Endothelial cell of umbilical vein (primary cell): ENCODE data around the gene NHSL2. TPM values are rescaled to one million over a fixed set of nuclear protein-coding genes. Genes with fewer than 3 reads are reported as not detected.

Source experiments
- BruUV-seq: library from RNA; stranded (reverse); fragments of 400-500 nt; replicated peaks from 2 replicates; lab custom pipeline; 2021; lab: Mats Ljungman, UMichigan
- CTCF ChIA-PET: fragments of 300-600, 350-600 bp; sonication (Branson Sonifier 250); formaldehyde crosslinking; loops from one replicate; lab custom pipeline; 2021; ENCODE audit warnings: antibody characterized with exemption, inconsistent platforms; lab: Charles Lee
- POLR2A ChIA-PET: fragments of 300-600, 350-600 bp; sonication (Branson Sonifier 250); formaldehyde crosslinking; loops from one replicate; lab custom pipeline; 2021; ENCODE audit warnings: antibody characterized with exemption, inconsistent platforms; lab: Charles Lee
- DNase-seq: peaks from one replicate; pipeline ENCODE4 v3.0.0-alpha.2; 2011; ENCODE audit warnings: low read depth, low spot score
- FAIRE-seq: peaks from 2 replicates; lab custom pipeline; 2011; peaks lifted over from hg19 to GRCh38; lab: Jason Lieb, UNC
- H2AFZ ChIP-seq: 2 replicates; pipeline ENCODE4 v1.6.0; 2012; ENCODE audit warnings: low read depth, low read length, control low read depth, inconsistent platforms
- H3K27ac ChIP-seq: 2 replicates; pipeline ENCODE4 v1.5.1; 2011; ENCODE audit warnings: low read depth, mild to moderate bottlenecking, control low read depth, low read length, moderate library complexity; ENCODE audit not compliant: insufficient read depth
- H3K27me3 ChIP-seq, 2 experiments: 2 replicates each; pipeline versions ENCODE4 v1.6.0 to v1.6.1; 2011; ENCODE audit warnings: low read length in 2 of 2, mixed read lengths in 1 of 2; ENCODE audit not compliant: control insufficient read depth in 2 of 2, insufficient read depth in 2 of 2
- H3K36me3 ChIP-seq, 2 experiments: 2 replicates in 1 of 2; 3 replicates in 1 of 2; pipeline ENCODE4 v1.5.1; 2011; ENCODE audit warnings: low read length in 2 of 2, mild to moderate bottlenecking in 1 of 2, moderate library complexity in 1 of 2; ENCODE audit not compliant: control insufficient read depth in 2 of 2, insufficient read depth in 2 of 2; ENCODE audit errors: extremely low read depth in 1 of 2
- H3K4me1 ChIP-seq: 3 replicates; pipeline ENCODE4 v1.5.1; 2011; ENCODE audit warnings: mild to moderate bottlenecking, low read length; ENCODE audit not compliant: control insufficient read depth, insufficient read depth; ENCODE audit errors: extremely low read depth
- H3K4me2 ChIP-seq: 2 replicates; pipeline ENCODE4 v1.6.1; 2011; ENCODE audit warnings: low read length, control low read depth, mixed read lengths; ENCODE audit not compliant: insufficient read depth
- H3K4me3 ChIP-seq, 3 experiments: fragments of 200-600 bp in 1 of 3; sonication (generic), shearing (Covaris generic) in 1 of 3; replicated peaks in 1 of 3; 2 replicates each; pipeline ENCODE4 v1.5.1; 2011 to 2016; ENCODE audit warnings: control low read depth in 3 of 3, low read length in 3 of 3, mild to moderate bottlenecking in 2 of 3, inconsistent platforms in 1 of 3, low read depth in 1 of 3, moderate library complexity in 1 of 3; ENCODE audit not compliant: insufficient read depth in 1 of 3
- H3K79me2 ChIP-seq: 2 replicates; pipeline ENCODE4 v1.6.0; 2012; ENCODE audit warnings: low read length, inconsistent platforms; ENCODE audit not compliant: control insufficient read depth, insufficient read depth
- H3K9ac ChIP-seq: replicated peaks from 2 replicates; pipeline ENCODE3; 2011; ENCODE audit warnings: low read length, control low read depth; ENCODE audit not compliant: insufficient read depth; ENCODE audit errors: extremely low read depth
- H3K9me1 ChIP-seq: replicated peaks from 3 replicates; pipeline ENCODE4 v1.6.0; 2011; ENCODE audit warnings: mild to moderate bottlenecking, low read length; ENCODE audit not compliant: control insufficient read depth, insufficient read depth; ENCODE audit errors: extremely low read depth
- H3K9me3 ChIP-seq: replicated peaks from 2 replicates; pipeline ENCODE4 v1.5.1; 2012; ENCODE audit warnings: low read length, inconsistent platforms; ENCODE audit not compliant: control insufficient read depth, insufficient read depth
- H4K20me1 ChIP-seq: replicated peaks from 2 replicates; pipeline ENCODE3; 2011; ENCODE audit warnings: mild to moderate bottlenecking, low read length; ENCODE audit not compliant: control insufficient read depth, insufficient read depth; ENCODE audit errors: extremely low read depth
- CTCF ChIP-seq, 2 donors: IDR thresholded peaks; 1 replicate in 1 of 2; 2 replicates in 1 of 2; pipeline ENCODE4 v1.5.1; 2011; ENCODE audit warnings: low read length in 2 of 2, mild to moderate bottlenecking in 2 of 2, moderate library complexity in 2 of 2, control low read depth in 1 of 2, inconsistent platforms in 1 of 2, low read depth in 1 of 2; ENCODE audit not compliant: insufficient read depth in 1 of 2; ENCODE audit errors: extremely low read depth in 1 of 2
- FOS ChIP-seq: IDR thresholded peaks from 2 replicates; pipeline ENCODE4 v1.6.1; 2011; ENCODE audit warnings: mild to moderate bottlenecking, low read length, moderate library complexity, borderline replicate concordance; ENCODE audit not compliant: insufficient read depth
- JUN ChIP-seq: IDR thresholded peaks from 2 replicates; pipeline ENCODE4 v1.6.1; 2011; ENCODE audit warnings: borderline replicate concordance, low read depth; ENCODE audit not compliant: insufficient read length, insufficient read depth
- MYC ChIP-seq: IDR thresholded peaks from one replicate; pipeline ENCODE4 v1.6.1; 2011; ENCODE audit warnings: mild to moderate bottlenecking, low read depth, low read length
- dilution Hi-C: fragments of 300-500 bp; cut with MboI; formaldehyde crosslinking; loops from one replicate; pipeline ENCODE4 v1.15.0; 2019; ENCODE audit warnings: low sequenced_read_pairs; ENCODE audit not compliant: extremely low pct_ligation_motif_present
- intact Hi-C: fragments of 100-400 bp; cut with micrococcal nuclease; formaldehyde crosslinking; loops from one replicate; pipeline ENCODE4 v1.10.0; 2022
- polyA plus RNA-seq, 4 experiments: library from polyadenylated mRNA; depleted of rRNA in 3 of 4; stranded (reverse) in 3 of 4; unstranded in 1 of 4; fragments of >200 nt; gene quantifications; 2 replicates each; pipeline versions ENCODE4 v1.2.1 to v1.2.3, GENCODE V29; 2011 to 2012; ENCODE audit warnings: missing spikeins in 1 of 4
- total RNA-seq: library from RNA; stranded (reverse); gene quantifications from 2 replicates; pipeline ENCODE4 v1.2.3, GENCODE V29; 2021

NHSL2 gene
- total and polyA plus RNA-seq, 2 donors (not counting 3 experiments of a cell fraction or from before 2014, with no cell fraction given): 23.5 to 49.9 TPM

DNA sequence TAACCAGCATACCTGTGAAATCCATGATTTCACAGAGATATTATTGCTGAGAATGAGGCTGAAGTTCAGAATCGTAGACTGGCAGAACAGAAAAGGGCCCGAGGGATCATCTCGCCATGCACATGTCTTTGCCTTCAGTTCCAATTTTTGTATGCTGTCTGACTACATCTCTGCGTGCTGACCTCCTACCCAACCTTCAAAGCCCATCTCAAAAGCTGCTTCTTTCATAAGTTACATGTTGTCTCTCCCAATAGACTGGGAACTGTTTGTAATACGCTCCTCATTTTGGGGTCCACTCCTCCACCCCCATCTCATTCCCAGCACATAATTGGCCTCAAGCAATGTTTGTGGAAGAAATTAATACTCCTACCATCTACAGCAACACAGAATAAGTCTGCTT, 142.9 kb downstream of the NHSL2 start:
- TF ChIP-seq FOS (no peak), MYC (no peak), CTCF (IDR thresholded peaks at IDR 0.05; ENCODE audit: extremely low read depth in 1 of 2, insufficient read depth in 1 of 2, low read depth in 1 of 2, low read length in 2 of 2) (no peak), JUN (no peak)
- no peaks in the 10 kb centered on the region for H4K20me1 ChIP-seq
- H3K27ac ChIP-seq: no peak overlapping the region
- no peak overlapping the region for H3K9ac ChIP-seq
- FAIRE-seq: no peak
- ChIA-PET CTCF (interaction anchor here (1.1 to 1.3 kb wide), 2 partner anchors 12 to 23 kb away, joined by 3 to 4 read pairs; no protein-coding TSS in a partner anchor), POLR2A (no interaction called here)
- H3K79me2 ChIP-seq: no peaks in the 10 kb centered on the region
- H3K9me3 ChIP-seq: no peaks in the 10 kb centered on the region
- intact Hi-C loops: loop anchor here (1.0 to 5.0 kb wide), 3 partner anchors 26 to 184 kb away; partner anchors contain the start of gene ERCC6L
- BruUV-seq: no TSS peak
- no peaks in the 10 kb centered on the region for H3K36me3 ChIP-seq
- H3K4me1 ChIP-seq: peaks cover 24% of the 10 kb centered on the region
- no peak overlapping the region for H3K4me3 ChIP-seq
- dilution Hi-C loops: no loop called here
- H3K27me3 ChIP-seq: no peaks in the 10 kb centered on the region
- H2AFZ ChIP-seq: no peak overlapping the region
- no peak overlapping the region for H3K4me2 ChIP-seq
- no peak for DNase-seq
- H3K9me1 ChIP-seq: no peaks in the 10 kb centered on the region
